ENCODE results near the gene CCL24.
"Not testable (repeated sequence)": the region's sequence is repeated elsewhere in the genome, so short reads cannot be mapped to it uniquely, and the experiment has no call there.

DNA sequence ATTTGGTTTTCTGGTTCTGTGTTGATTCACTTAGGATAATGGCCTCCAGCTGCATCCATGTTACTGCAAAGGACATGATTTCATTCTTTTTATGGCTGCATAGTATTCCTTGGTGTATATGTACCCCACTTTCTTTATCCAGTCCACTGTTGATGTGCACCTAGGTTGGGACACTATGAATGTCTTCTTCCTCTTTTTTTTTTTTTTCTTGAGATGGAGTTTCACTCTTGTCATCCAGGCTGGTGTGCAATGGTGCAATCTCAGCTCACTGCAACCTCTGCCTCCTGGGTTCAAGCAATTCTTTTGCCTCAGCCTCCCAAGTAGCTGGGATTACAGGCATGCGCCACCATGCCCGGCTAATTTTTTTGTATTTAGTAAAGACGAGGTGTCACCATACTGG, 51.8 kb downstream of the CCL24 start:
- TF ChIP-seq POLR2A (IDR thresholded peaks at IDR 0.05; ENCODE audit: low read length); GATA1 (IDR thresholded peaks at IDR 0.05; ENCODE audit: low read depth, low read length): not testable (repeated sequence)

Measured in erythroblast (primary cell).